HG03521 (cell line): ENCODE data around the gene SPON2.

Source experiments
- ATAC-seq: cut with Tn5 transposase; IDR thresholded peaks from one replicate; pipeline ENCODE4 v1.9.1; 2021; ENCODE audit warnings: mild to moderate bottlenecking, moderate library complexity; ENCODE audit not compliant: unreplicated experiment

The SPON2 gene

DNA sequence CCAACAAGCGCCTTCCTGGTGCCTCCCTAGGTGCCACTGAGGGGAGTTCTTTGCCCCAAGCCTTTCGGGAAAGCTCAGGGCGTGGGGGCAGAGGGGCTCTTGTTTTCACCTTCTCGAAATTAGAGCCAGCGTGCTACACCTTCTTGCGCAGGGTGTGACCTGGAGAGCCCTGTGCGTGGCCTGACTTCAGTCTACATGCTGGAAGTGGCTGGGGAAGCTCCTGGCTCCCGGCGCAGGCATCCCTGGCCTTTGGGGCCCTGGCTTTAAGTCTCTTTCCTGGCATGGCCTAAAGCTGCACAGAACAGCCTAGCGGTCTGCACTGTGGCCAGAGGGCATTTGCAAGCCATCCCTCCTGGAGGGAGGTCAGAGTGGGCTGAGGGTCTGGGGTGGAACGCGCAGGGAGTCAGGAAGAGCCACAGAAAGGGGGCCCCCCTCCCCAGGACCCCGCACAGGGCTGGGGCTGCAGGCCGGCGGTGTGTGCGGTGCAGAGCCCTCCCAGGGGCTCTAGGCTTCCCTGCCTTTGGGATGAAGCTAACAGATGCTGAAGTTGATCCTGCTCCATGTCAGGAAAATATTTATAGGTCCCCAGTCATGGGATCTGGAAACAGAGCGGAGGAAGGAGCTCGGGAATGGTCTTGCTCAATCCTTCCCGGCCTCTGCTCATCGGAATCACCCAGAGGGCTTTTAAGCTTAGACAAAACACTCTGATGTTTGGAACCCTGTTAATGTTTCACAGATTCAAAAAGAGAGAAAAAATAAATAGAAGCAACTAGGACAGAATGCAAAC lies 781 bp upstream of the SPON2 start:
- ATAC-seq = no peak

- no peak for ATAC-seq
Measured at GRCh38 chr4:1171311-1172227, 814 bp downstream of the SPON2 start.

DNA sequence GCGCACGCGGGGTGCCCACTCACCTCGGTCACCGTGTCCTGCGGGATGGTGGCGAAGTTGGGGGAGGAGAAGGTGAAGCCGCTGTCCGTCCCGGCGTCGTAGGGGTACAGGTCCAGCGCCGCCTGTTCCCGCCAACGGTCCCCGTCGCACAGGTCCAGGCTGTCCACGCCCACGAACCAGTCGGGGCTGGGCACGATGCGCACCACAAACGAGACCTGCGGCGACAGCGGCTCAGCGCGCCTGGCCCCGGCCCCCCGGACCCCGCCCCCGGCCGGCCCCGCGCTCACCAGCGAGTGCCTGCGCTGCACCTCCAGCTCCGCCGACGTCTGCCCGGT lies 1.4 kb downstream of the SPON2 start:
- no peak for ATAC-seq

- ATAC-seq = no peak
Measured at GRCh38 chr4:1170156-1170975, 2.0 kb downstream of the SPON2 start.

GRCh38 chr4:1169691-1170096 lies 2.7 kb downstream of the SPON2 start:
- no peak for ATAC-seq

DNA sequence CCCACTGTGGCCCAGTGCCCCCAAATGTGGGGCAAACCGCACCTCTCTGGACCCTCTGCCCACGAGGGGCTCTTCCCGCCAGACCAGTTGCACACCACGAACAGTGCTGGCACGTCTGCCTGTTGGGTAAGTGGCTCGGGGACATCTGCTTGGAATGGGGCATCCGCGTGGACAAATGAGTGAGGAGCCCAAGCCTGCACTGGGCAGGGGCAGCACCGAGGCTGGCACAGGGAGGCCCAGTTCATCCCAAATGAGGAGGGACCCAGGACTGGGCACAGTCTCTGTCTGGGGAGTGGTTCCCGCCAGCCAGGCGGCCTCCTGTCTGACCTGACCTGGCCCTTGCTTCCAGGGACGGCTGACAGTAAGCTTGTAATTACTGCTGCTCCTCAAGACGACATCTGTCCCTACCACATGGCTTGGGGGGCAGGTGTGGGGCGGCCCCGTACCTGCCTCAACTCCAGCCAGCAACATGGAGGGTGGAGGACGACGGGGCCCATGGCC lies 3.2 kb downstream of the SPON2 start:
- ATAC-seq = no peak

GRCh38 chr4:1168191-1169101 lies 3.9 kb downstream of the SPON2 start:
- no peak for ATAC-seq

DNA sequence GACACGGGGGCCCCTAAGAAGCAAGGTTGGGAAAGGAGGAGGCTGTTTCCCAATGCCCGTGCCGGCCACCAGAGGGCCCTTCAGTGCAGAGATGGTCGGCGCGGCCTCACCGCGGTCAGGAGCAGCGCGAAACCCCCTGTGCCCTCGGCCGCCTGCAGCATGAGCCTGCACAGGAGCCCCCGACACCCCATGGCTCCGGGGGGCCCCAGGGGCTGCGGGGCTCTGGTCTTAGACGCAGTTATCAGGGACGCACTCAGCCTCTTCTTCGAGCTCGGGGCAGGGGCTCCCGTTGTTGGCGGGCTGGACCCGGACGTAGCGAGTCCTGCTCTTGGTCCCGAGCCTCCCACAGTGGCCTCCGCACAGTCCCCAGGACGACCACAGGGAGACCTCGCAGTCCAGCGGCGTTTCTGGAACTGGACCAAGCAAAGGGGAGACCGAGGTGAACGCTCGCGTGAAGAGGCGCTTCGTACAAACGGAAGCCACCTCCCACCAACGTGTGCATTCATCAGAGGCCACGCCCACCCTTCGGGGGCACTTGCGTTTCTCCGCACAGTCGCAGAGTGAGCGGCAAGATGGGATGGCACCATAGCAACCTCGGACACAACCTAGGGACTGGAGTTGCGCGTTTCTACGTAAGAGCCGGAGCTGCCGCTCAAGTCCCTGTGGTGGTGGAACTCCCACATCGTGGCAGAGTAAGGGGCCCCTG lies 5.0 kb downstream of the SPON2 start:
- peak; percentile 77 for ATAC-seq

DNA sequence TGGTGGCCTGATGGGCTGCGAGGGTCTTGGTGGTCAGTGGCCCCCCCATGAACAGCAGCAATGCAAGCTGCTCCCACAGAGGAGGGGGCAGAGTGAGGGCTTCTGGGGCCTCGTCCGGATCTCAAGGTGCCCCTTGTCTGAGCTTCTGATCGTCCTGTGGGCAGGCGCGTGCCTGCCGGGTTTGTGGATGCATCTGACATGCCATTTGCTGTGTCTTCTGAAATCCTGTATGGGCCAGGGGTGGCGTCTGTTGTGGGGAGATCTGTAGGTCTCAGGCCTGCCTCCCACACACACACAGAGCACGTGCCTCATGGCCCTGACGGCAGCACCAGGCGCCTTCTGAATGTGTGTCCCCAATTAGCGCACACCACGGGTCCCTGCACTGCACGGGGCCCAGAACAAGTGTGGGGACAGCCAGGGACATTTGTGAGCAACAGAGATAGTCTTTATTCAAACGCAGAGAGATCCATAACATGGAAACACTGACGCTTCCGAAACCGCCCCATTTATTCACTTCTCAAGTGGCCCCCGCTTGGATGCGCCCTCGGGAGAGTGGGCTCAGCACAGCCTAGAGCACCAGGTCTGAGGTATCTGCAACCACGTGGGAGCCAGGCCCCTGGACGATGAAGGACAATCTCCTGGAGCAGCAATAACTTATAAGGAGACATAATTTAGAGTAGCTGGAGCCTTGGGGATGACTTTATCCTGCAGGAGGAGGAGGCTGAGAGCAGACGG lies 5.7 kb downstream of the SPON2 start:
- ATAC-seq = peak; percentile 3

- no peak for ATAC-seq
Measured at GRCh38 chr4:1164956-1165545, 7.3 kb downstream of the SPON2 start.

GRCh38 chr4:1164444-1164843 lies 7.9 kb downstream of the SPON2 start:
- ATAC-seq = no peak

DNA sequence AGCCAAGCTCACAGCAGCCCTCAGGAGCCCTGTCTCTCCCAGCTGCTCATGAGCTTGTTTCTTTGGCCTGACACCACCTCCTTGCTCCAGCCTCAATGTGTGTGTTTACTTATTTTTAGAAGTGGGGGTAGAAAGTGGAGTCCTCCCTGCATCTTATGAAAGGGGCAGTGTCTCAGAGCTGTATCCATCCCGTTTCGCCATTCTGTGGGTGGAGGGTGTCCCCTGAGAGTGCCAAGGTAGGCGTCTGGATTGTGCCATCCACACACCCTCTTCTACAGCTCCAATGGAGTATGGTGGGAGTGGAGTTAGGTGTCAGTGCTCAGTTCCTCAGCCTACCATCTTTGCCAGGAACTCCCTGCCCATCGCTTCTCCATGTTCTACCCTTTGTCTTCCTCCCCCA lies 8.3 kb downstream of the SPON2 start:
- ATAC-seq = no peak

DNA sequence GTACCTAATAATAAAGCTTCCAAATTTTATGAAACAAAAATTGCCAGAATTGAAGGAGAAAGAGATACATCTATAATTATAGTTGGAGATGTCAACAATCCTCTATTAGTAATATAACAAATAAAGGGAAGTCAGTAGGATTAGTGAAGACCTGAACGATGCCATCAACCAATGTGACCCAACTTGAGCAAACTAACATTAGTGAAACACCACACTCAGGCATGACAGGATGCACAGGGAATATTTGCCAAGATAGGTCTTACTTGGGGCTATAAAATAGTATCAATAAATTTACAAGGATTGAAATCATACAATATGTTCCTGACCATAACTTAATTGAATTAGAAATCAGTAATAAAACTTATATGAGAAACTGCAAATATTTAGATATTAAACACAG lies 12.0 kb downstream of the SPON2 start:
- ATAC-seq = no peak

GRCh38 chr4:1156069-1156468 lies 16.3 kb downstream of the SPON2 start:
- ATAC-seq = no peak

GRCh38 chr4:1155314-1155713 lies 17.1 kb downstream of the SPON2 start:
- ATAC-seq = no peak

- no peak for ATAC-seq
Measured at GRCh38 chr4:1154523-1155182, 17.7 kb downstream of the SPON2 start.

GRCh38 chr4:1154126-1154522 lies 18.3 kb downstream of the SPON2 start:
- no peak for ATAC-seq

DNA sequence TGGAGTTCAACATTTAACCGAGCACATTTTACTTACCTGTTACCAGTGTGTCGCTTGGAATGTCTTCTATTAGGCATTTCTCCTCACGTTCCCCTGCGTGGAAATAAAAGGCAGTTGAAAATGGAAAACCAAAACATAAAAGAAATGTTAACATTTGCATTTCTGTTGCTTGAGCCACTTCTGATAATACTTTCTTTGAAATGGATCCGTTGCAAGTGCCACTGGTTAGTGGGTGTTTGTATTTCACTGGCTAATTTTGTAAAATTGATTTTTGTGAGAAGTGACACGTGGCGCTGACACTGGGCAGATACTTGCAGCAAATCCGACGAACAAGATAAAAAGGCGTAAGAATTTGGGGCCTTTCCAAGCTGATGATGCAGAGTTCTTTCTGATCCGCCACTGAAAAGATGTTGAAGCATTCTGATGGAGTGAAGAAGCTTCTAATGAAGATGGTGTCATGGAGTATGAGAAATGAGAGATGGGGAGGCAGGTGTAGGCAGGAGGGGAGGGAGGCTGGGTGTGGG lies 18.8 kb downstream of the SPON2 start:
- no peak for ATAC-seq
